Kidney capillary endothelial cell (primary cell): ENCODE results near the gene SLC1A1.

Source experiments
- DNase-seq: peaks from one replicate; pipeline ENCODE4 v3.0.0-alpha.2; 2018; ENCODE audit warnings: low spot score

SLC1A1 gene

DNA sequence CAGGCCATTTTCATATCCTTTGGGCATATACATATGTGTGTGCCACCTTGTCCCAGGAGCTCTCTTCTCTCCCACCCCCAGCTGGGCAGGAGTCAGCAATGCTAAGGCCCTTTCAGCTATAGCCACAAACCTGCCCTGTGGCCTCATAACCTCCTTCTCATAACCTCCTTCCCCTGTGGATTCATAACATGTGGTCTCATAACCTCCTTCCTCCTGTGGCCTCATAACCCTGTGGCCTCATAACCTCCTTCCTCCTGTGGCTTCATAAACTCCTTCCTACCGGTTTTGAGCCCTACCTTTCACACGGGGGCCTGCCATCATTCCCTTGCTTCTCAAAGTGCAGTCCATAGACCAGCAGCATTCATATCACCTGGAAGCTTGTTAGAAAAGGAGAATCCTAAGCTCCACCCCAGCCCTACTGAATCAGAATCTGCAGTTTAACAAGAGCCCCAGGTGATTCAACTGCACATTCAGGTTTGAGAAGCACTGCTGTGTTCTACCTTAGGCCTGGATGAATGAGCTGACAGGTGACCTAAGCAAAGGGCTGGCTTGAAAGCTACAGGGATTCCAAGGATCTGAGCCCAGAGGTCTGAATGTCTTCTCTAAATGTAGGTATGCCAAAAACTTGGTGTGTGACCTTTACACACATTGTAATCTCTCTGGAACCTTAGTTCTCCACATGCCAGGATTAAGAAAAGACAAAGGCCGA lies 129.9 kb downstream of the SLC1A1 start:
- DNase-seq: no peak

DNA sequence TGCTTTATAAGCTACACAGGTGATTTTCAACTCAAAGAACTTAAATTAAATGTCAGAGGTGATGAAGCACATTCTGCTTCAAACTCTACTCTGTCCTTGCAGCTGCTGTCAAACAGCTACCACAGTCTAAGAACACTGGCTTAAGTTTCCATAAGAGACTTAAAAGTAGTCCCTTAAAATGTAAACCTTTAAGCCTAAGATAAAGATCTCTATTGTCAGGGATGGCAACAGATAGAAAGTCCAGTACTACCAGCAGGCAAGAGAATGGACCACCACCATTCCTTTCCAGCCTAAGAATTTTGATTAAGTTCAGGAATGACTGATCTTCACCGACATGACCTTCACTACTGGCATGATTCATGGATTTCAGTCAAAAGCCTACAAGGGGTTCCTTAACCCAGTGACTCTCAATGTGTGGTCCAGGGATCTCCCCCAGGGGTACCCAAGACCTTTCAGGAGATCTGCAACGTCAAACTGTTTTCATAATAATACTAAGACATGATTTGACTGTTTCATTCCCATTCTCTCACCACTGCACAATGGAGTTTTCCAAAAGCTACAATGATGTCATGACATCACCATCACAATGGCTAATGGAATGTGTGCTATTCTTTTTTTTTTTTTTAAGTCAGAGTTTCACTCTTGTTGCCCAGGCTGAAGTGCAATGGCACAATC lies 130.8 kb downstream of the SLC1A1 start:
- DNase-seq: no peak

DNA sequence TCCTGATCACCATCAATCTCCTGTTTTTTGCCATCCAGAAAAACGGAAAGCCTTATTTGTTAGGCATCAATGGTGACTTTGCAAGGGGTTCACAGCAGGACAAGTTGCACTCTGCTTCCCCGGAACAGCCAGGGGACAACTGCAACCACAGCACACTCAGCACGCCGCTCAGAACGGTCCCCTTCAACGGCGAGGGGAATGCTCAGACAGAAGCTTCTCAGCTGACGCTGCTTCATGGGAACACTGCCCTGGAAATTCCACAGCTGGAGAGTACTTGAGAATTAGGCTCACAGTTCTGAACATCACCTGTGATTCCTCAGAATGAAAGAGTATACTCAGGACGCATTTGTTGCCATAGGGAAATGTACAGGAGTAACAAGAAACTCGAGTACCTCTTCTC lies 131.7 kb downstream of the SLC1A1 start:
- no peak for DNase-seq

DNA sequence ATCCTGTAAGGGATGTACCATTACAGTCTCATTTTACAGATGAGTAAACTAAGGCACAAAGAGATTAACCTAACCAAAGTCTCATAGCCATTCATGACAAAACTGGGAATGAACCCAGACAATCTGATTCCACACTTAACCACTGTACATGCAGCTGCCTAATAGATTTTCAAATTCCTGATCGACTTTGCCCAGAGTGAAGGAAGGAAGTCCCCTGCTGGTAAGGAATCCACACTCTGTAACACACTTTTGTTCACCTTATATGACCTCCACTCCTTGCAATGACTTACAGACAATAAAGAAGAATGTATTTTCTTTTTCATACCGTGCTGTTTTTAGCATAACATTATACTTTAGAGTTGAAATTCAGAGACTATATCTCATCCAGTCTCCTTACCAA lies 140.6 kb downstream of the SLC1A1 start:
- no peak for DNase-seq
